ENCODE data around the gene FEZF2. TPM values are rescaled to one million over a fixed set of nuclear protein-coding genes. Genes with fewer than 3 reads are reported as not detected.

FEZF2 gene
- total RNA-seq, 1 donor from 2014 or later = not detected

GRCh38 chr3:62343755-62344154 is 29.6 kb downstream of the FEZF2 start:
- Mint-ChIP-seq H3K36me3 (ENCODE audit: insufficient read depth) (no peaks in the 10 kb centered on the region), H3K4me3 (ENCODE audit: low read depth) (no peak overlapping the region), H3K27ac (no peak overlapping the region), H3K4me1 (ENCODE audit: low read depth) (no peaks in the 10 kb centered on the region), H3K27me3 (peaks cover 13% of the 10 kb centered on the region), H3K9me3 (ENCODE audit: low read depth) (no peaks in the 10 kb centered on the region)
- TF ChIP-seq CTCF (IDR thresholded peaks at IDR 0.05; ENCODE audit: unreplicated experiment) = no peak
- no peak for DNase-seq (ENCODE audit: low spot score, unreplicated experiment)

- Mint-ChIP-seq H3K36me3 (ENCODE audit: insufficient read depth) (no peaks in the 10 kb centered on the region), H3K9me3 (ENCODE audit: low read depth) (no peaks in the 10 kb centered on the region), H3K27ac (no peak overlapping the region), H3K4me3 (ENCODE audit: low read depth) (no peak overlapping the region), H3K27me3 (no peaks in the 10 kb centered on the region), H3K4me1 (ENCODE audit: low read depth) (no peaks in the 10 kb centered on the region)
- TF ChIP-seq CTCF (IDR thresholded peaks at IDR 0.05; ENCODE audit: unreplicated experiment) = no peak
- no peak for DNase-seq (ENCODE audit: low spot score, unreplicated experiment)
Observed at GRCh38 chr3:62335196-62335595, 38.2 kb downstream of the FEZF2 start.

- DNase-seq (ENCODE audit: low spot score, unreplicated experiment) = no peak
- Mint-ChIP-seq H3K4me1 (ENCODE audit: low read depth) (no peaks in the 10 kb centered on the region), H3K9me3 (ENCODE audit: low read depth) (no peaks in the 10 kb centered on the region), H3K27me3 (no peaks in the 10 kb centered on the region), H3K36me3 (ENCODE audit: insufficient read depth) (no peaks in the 10 kb centered on the region), H3K4me3 (ENCODE audit: low read depth) (no peak overlapping the region), H3K27ac (no peak overlapping the region)
- TF ChIP-seq CTCF (IDR thresholded peaks at IDR 0.05; ENCODE audit: unreplicated experiment) = peak; percentile 74
Observed at GRCh38 chr3:62332835-62333244, 40.5 kb downstream of the FEZF2 start.

- Mint-ChIP-seq H3K27ac (no peak overlapping the region), H3K27me3 (no peaks in the 10 kb centered on the region), H3K36me3 (ENCODE audit: insufficient read depth) (no peaks in the 10 kb centered on the region), H3K9me3 (ENCODE audit: low read depth) (no peaks in the 10 kb centered on the region), H3K4me1 (ENCODE audit: low read depth) (no peaks in the 10 kb centered on the region), H3K4me3 (ENCODE audit: low read depth) (no peak overlapping the region)
- no peak for TF ChIP-seq CTCF (IDR thresholded peaks at IDR 0.05; ENCODE audit: unreplicated experiment)
- DNase-seq (ENCODE audit: low spot score, unreplicated experiment) = no peak
Observed at GRCh38 chr3:62332017-62332416, 41.3 kb downstream of the FEZF2 start.

- Mint-ChIP-seq H3K4me1 (ENCODE audit: low read depth) (no peaks in the 10 kb centered on the region), H3K27me3 (no peaks in the 10 kb centered on the region), H3K9me3 (ENCODE audit: low read depth) (no peaks in the 10 kb centered on the region), H3K4me3 (ENCODE audit: low read depth) (no peak overlapping the region), H3K27ac (no peak overlapping the region), H3K36me3 (ENCODE audit: insufficient read depth) (no peaks in the 10 kb centered on the region)
- DNase-seq (ENCODE audit: low spot score, unreplicated experiment) = no peak
- TF ChIP-seq CTCF (IDR thresholded peaks at IDR 0.05; ENCODE audit: unreplicated experiment) = no peak
Observed at GRCh38 chr3:62329971-62330370, 43.4 kb downstream of the FEZF2 start.
